ENCODE data around the gene C1RL.

The C1RL gene

DNA sequence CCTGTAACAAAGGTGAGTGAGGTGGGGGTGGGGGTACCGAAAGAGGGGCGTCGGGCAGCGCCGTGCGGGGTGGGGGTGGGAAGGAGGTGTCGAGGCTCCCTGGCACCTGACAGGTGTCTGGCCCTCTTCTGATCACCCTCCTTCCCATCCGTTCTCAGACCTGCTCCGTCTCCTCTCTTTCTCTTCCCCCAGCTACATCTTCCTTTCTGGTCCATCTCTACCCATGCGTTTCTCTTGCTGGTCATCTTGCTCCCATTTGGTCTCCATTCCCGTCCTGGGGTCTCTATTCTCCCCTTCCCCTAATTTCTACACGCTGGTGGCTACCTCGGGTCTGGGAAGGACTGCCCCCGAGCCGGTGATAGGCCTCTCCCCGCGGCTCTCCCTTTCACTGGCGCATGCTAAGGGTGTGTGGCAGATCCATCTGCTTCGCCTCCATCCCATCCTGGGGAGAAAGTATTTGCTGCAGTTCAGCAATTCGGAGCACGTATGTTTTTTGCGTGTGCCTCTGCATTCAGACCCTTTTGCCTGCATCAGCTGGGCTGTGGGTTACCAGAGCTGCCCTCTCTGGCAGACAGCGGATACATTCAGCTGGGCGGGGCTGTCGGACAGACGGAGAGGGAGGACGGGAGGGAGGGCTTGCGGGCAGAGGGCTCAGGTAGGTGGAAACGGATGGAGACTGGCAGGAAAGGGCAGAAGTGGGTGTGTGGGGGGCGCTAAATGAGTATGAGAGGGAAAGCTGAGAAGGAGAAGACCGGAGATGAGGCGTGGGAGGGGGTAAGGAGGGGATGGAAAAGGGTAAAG lies 21.9 kb upstream of the C1RL start:
- Mint-ChIP-seq H3K4me3 (peak overlapping the region; percentile 99), H3K9me3 (no peaks in the 10 kb centered on the region), H3K4me1 (peaks cover 40% of the 10 kb centered on the region), H3K27me3 (no peaks in the 10 kb centered on the region), H3K36me3 (ENCODE audit: insufficient read depth) (peaks cover 15% of the 10 kb centered on the region), H3K27ac (ENCODE audit: low read depth) (peak overlapping the region; percentile 96)
- ATAC-seq (replicated peaks; ENCODE audit: extremely low read depth, poor library complexity, severe bottlenecking) (peak; percentile 34), DNase-seq (ENCODE audit: low spot score in 2 of 2) (no peak)

DNA sequence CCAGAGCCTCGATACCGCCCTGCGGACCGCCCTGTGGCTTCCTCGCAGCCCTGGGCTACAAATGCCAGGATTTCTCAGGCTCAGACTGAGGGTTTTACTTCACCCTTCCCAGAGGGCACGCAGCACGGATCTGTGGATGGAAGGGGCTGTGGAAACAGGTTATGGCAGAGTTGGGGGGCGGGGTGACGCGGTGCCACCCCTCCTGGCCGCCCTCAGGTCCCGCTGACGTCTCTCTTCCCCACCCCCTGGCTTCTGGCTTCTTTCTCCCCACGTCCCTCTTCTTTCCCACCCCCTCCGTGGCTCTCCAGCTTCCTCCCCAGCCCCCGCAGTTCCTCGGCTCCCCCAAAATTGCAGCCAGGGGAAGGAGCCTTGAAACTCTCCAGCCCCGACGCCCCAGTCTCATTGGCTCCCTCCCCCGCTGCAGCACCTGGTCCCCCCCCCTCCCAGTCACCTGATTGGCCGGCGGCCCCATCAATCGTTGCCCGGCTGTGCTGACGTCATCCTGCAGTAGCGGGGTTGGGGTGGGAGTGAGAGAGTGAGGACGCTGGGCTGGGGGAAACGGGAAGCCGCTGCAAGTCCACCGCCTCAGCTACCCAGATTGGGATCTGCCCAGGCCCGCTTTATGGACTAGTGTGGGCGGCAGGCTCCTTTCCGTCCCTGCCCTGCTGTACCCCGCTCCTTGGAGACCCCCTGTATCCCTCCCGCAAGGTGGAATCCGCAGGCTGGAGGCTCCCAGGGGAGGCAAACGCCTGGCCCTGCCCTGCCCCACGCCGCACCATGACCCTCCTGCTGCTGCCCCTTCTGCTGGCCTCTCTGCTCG lies 21.1 kb upstream of the C1RL start, which contains the start of gene CLSTN3:
CLSTN3 (plus strand) TSS at position 500 of the 820 bp plus-strand sequence; CDS start at position 778, 278 bp downstream.
- peak within 1 kb of the TSS; percentile 99 for H3K4me3 Mint-ChIP-seq
- H3K9me3 Mint-ChIP-seq = no peaks in the 10 kb centered on the region
- H3K36me3 Mint-ChIP-seq (ENCODE audit: insufficient read depth) = peaks cover 11% of the 10 kb centered on the region
- H3K27ac Mint-ChIP-seq (ENCODE audit: low read depth) = peak within 1 kb of the TSS; percentile 96
- DNase-seq (ENCODE audit: low spot score in 2 of 2) (peak; percentile 72 to 79), ATAC-seq (replicated peaks; ENCODE audit: extremely low read depth, poor library complexity, severe bottlenecking) (peak; percentile 89)
- no peaks in the 10 kb centered on the region for H3K27me3 Mint-ChIP-seq
- H3K4me1 Mint-ChIP-seq = peaks cover 40% of the 10 kb centered on the region

DNA sequence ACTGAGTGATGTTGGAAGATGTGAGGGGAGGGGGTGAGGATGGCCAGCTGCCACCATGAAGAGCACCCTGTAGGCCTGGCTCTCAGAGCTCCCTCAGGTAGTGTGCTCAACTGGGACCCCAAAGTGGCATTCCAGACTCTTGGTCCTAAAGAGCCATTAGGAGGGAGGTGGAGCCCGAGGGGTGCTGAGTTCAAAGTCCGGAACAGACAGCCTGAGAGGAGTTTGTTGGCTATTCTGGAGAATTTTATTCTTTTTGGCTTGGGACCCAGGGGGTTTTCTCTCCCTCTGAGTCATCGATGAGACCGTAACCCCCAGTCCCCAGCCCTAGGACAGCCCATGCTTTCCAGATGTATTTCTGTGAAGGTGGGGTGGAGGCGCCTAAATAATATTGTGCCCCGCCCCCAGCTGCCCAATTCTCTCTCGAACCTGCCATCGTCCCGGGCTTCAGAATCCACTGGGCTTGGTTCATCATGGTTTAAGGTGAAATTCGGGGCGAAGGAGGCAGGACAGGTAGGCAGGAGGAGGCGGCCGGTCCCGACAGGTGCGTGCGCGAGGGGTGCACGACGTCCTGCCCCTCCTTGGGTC lies 20.4 kb upstream of the C1RL start:
- no peaks in the 10 kb centered on the region for H3K27me3 Mint-ChIP-seq
- peak overlapping the region; percentile 96 for H3K27ac Mint-ChIP-seq (ENCODE audit: low read depth)
- DNase-seq (ENCODE audit: low spot score in 2 of 2) (no peak), ATAC-seq (replicated peaks; ENCODE audit: extremely low read depth, poor library complexity, severe bottlenecking) (peak; percentile 2)
- H3K4me1 Mint-ChIP-seq = peaks cover 35% of the 10 kb centered on the region
- peaks cover 10% of the 10 kb centered on the region for H3K36me3 Mint-ChIP-seq (ENCODE audit: insufficient read depth)
- no peaks in the 10 kb centered on the region for H3K9me3 Mint-ChIP-seq
- peak overlapping the region; percentile 99 for H3K4me3 Mint-ChIP-seq

DNA sequence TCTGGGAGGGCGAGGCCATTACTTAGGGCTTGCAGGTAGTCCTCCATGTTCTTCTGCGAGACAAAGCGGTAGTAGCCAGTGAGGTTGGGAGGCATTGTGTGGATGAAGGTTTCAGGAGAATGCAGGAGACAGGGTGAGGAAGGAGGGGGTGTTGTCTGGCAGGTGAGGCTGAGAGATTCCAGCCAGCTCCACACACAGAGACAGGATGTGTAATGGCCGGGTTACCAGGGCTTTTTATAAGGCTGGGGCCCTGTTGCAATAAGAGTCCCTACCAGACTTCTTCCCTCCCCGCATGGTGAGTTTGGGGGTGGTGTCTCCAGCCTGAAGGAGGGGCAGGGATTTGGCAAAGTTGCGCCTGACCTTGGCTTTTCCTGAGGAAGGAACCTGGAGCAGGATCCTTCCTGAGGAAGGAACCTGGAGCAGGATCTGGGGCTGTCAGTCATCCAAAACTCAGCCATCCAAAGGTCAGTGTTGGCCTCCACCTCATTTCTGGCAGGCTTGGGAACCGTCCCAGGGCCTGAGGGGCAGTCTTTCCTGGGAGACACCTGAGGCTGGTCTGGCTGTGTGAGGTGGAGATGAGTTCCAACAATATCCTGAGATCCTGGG lies 19.8 kb upstream of the C1RL start, which contains the start of gene RBP5:
RBP5 (minus strand) TSS at position 209 of the 606 bp plus-strand sequence; CDS start at position 95, 114 bp downstream.
- Mint-ChIP-seq H3K27me3 (no peaks in the 10 kb centered on the region), H3K4me3 (peak within 1 kb of the TSS; percentile 99), H3K9me3 (no peaks in the 10 kb centered on the region)

DNA sequence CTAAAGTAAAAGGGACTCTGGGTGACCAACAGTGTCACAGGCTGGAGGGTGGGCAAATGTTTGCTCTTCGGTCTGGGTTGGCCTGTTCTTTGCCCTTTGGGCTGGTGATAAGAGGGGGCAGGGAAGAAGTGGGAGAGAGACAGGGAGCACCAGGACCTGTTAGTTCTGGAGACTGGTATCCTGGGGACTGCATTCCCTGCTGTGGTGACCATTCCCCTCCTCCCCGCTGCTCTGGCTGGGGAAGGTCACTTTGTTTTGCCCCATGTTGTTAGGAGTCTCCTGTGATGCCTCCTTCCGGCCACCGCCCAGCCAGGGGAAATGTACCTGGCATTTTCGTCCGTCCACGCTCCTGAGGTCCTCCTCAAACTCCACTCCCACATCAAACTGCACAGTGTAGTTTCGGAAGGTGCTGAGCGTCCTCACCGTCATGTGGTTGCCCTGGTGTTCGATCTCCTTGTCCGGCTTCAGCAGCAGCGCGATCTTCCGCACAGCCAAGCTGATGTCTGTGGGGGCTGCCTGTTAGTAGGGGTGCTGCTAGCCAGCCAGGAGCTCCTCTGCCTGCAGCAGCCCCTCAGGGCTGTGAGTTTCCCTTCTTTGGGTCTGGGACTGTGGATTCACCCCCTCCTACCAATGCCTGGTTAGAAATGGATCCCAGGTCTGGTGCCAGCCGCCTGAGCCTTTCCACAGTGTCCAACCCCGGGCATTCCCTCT lies 19.1 kb upstream of the C1RL start:
- ATAC-seq (replicated peaks; ENCODE audit: extremely low read depth, poor library complexity, severe bottlenecking) (no peak), DNase-seq (ENCODE audit: low spot score in 2 of 2) (no peak)
- Mint-ChIP-seq H3K36me3 (ENCODE audit: insufficient read depth) (peaks cover 9% of the 10 kb centered on the region), H3K9me3 (no peaks in the 10 kb centered on the region), H3K4me1 (peaks cover 35% of the 10 kb centered on the region), H3K4me3 (peak overlapping the region; percentile 99), H3K27me3 (no peaks in the 10 kb centered on the region), H3K27ac (ENCODE audit: low read depth) (peak overlapping the region; percentile 9)

More for the DNA sequence above, 19.8 kb upstream of the C1RL start, which contains the start of gene RBP5:
- DNase-seq (ENCODE audit: low spot score in 2 of 2) (no peak), ATAC-seq (replicated peaks; ENCODE audit: extremely low read depth, poor library complexity, severe bottlenecking) (no peak)
- peak within 1 kb of the TSS; percentile 96 for H3K27ac Mint-ChIP-seq (ENCODE audit: low read depth)
- H3K36me3 Mint-ChIP-seq (ENCODE audit: insufficient read depth) = peaks cover 10% of the 10 kb centered on the region
- peaks cover 35% of the 10 kb centered on the region for H3K4me1 Mint-ChIP-seq

DNA sequence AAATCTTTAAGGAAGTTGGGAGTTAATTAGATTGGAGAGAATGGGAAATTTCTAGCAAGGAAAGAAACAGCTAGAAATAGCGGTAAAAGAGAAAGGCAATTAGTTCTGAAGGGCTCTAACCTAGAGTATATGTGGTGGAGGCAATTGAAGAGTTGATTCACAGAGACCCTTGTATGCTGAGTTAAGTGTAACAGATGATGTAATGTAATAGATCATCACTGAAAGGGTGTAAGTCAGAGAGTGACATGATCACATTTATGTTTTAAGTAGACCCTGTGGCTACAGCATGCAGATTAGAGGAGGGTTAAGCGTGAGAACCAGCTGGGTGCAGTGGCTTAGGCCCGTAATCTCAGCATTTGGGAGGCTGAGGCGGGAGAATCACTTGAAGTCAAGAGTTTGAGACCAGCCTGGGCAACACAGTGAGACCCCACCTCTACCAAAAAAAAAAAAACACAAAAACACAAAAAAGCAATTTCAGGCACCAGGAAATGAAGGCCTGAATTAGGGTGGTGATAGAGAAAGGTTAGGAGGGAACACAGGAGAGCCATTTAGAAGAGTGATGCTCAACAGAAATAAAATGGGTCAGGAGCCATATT lies 16.7 kb upstream of the C1RL start:
- H3K4me1 Mint-ChIP-seq = peaks cover 14% of the 10 kb centered on the region
- no peak overlapping the region for H3K27ac Mint-ChIP-seq (ENCODE audit: low read depth)
- peaks cover 4% of the 10 kb centered on the region for H3K36me3 Mint-ChIP-seq (ENCODE audit: insufficient read depth)

DNA sequence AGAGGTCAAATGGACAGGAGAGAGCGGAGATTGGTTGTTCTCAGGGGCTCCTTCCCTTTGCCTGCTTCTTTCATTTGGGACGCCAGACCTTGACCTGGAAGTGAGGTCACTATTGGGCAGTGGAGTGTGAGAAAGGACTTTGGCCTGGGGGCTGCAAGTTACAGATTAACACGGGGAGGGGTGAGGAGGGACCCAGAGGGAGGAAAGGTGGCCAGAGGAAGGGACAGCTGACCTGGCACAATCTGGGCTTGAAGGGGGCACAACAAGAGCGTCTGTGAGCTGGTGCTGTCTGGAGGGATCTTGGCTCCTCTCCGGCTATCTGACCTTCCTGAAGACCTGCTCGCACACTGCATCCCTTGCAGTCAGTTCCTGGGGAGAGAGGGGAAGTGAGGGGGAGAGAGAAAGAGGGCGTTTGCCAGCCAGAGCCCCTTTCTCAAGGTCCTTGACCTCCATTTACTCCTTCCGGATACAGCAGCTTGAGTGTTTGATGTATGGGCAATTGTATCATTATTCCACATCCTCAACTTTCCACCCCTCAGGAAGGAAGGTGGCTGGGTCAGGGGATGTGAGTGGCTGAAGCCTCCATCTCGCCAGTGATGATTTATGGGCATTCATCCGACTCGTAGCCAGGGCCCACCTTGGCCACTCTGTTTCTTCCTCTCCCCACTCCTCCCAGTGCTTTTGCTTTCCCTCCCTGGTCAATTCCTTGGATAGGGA lies 14.9 kb upstream of the C1RL start:
- H3K9me3 Mint-ChIP-seq = no peaks in the 10 kb centered on the region
- no peak overlapping the region for H3K27ac Mint-ChIP-seq (ENCODE audit: low read depth)
- no peak for ATAC-seq (replicated peaks; ENCODE audit: extremely low read depth, poor library complexity, severe bottlenecking)
- no peak overlapping the region for H3K4me3 Mint-ChIP-seq
- no peaks in the 10 kb centered on the region for H3K36me3 Mint-ChIP-seq (ENCODE audit: insufficient read depth)
- H3K27me3 Mint-ChIP-seq = no peaks in the 10 kb centered on the region
- no peak for DNase-seq (ENCODE audit: low spot score in 2 of 2)
- H3K4me1 Mint-ChIP-seq = peaks cover 7% of the 10 kb centered on the region

More for the DNA sequence above, 16.7 kb upstream of the C1RL start:
- H3K4me3 Mint-ChIP-seq = no peak overlapping the region
- no peak for ATAC-seq (replicated peaks; ENCODE audit: extremely low read depth, poor library complexity, severe bottlenecking)
- H3K27me3 Mint-ChIP-seq = no peaks in the 10 kb centered on the region
- no peak for DNase-seq (ENCODE audit: low spot score in 2 of 2)
- H3K9me3 Mint-ChIP-seq = no peaks in the 10 kb centered on the region

DNA sequence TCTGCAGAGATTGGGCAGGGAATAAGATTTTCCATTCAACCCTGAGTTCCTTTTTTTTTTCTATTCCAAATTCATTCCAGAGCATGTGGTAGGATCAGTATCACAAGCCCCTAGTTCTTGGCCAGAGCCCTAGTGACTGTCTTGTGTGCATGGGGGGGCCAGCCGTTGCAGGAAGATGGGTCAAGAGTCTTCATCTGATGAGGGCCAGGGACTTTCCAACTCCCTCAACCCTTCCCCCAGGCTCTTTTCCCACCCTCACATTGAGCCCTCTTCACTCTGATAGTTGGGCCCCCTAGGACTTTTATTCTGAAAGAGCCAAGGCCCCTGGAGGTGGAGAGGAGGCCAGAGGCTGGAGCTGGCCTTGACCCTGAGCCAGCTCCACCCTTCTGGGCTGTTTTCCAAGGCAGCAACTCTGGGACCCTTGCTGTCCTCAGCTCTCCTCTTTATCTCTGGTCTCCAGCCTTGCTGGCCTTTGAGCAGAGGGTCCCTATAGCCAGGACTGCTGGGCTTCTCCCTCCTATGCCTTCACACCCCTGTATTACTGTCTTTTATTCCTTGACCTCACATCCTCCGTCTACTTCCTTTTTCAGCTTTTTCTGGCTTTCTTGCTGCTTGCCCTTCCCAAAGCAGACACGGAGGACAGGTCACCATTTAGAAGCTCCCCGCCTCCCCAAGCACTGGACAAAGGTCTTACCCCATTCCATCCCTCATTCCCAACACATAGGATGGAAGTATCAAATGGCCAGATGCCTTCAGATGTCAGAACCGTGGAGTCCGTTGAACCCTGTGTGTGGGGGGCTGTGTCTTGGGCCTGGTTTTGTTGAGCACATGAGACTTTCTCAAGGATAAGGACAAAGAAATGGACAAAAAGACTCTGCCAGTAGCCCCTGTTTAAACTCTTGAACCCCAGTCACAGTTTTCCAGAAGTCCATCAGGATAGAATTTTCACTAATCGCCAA lies 14.1 kb upstream of the C1RL start:
- Mint-ChIP-seq H3K27ac (ENCODE audit: low read depth) (no peak overlapping the region), H3K36me3 (ENCODE audit: insufficient read depth) (peaks cover 2% of the 10 kb centered on the region), H3K9me3 (no peaks in the 10 kb centered on the region), H3K4me1 (no peaks in the 10 kb centered on the region), H3K4me3 (no peak overlapping the region), H3K27me3 (no peaks in the 10 kb centered on the region)
- DNase-seq (ENCODE audit: low spot score in 2 of 2) (no peak), ATAC-seq (replicated peaks; ENCODE audit: extremely low read depth, poor library complexity, severe bottlenecking) (no peak)

DNA sequence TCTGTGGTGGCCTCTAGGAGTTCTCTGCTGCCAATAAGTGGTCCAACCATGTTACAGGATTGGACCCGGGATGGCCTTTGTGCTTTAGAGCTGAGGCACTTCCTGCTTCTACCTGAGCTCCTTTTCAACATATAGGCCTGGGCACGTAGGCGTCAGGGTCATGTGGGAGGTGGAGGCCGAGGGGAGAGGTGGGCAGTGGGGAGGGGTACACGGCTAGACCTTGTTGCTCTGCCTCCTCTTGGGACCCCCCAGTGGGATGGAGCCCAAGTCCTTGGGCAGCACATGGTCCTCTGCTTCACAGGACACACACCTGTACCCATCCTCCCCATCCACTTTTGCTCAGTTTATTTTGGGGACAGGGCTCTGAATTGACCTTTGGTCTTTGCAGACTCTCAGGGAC lies 12.3 kb upstream of the C1RL start:
- no peak for DNase-seq (ENCODE audit: low spot score in 2 of 2)
- Mint-ChIP-seq H3K27me3 (no peaks in the 10 kb centered on the region), H3K27ac (ENCODE audit: low read depth) (no peak overlapping the region), H3K9me3 (no peaks in the 10 kb centered on the region), H3K36me3 (ENCODE audit: insufficient read depth) (peaks cover 2% of the 10 kb centered on the region), H3K4me1 (no peaks in the 10 kb centered on the region), H3K4me3 (no peak overlapping the region)
- ATAC-seq (replicated peaks; ENCODE audit: extremely low read depth, poor library complexity, severe bottlenecking) = no peak

DNA sequence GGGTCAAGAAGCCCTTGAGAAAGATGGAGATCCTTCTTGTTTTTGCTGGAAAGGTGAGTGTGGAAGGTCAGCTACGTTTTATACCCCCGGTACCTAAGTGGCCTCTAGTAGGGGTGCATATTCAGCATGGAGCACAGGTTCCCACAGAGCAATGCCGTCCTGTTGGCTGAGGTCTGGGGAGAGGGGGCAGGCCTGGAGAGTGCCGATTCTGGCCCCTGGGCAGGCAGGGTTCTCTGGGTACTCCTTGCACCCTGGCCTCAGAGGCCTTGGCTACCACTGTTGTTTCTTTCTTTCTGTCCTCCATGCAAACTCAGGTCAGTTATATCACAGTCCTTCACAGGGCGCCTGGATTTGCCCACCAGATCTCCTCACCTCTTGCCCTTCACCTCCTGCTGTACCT lies 11.2 kb upstream of the C1RL start:
- Mint-ChIP-seq H3K27me3 (no peaks in the 10 kb centered on the region), H3K36me3 (ENCODE audit: insufficient read depth) (peaks cover 2% of the 10 kb centered on the region), H3K4me1 (no peaks in the 10 kb centered on the region), H3K9me3 (no peaks in the 10 kb centered on the region), H3K4me3 (no peak overlapping the region), H3K27ac (ENCODE audit: low read depth) (no peak overlapping the region)
- ATAC-seq (replicated peaks; ENCODE audit: extremely low read depth, poor library complexity, severe bottlenecking) (no peak), DNase-seq (ENCODE audit: low spot score in 2 of 2) (no peak)
